Muscle layer of colon (tissue), 2 donors: Measurements from ENCODE around the gene RXRA.

Source experiments
- H3K27ac ChIP-seq: one replicate; pipeline ENCODE4 v1.7.0; 2013; ENCODE audit warnings: low read depth, mild to moderate bottlenecking, low read length, moderate library complexity
- H3K27me3 ChIP-seq, 2 donors: one replicate each; pipeline ENCODE4 v1.7.0; 2013; ENCODE audit warnings: low read length in 2 of 2, mild to moderate bottlenecking in 2 of 2; ENCODE audit not compliant: insufficient read depth in 2 of 2, control insufficient read depth in 1 of 2
- H3K36me3 ChIP-seq: one replicate; pipeline ENCODE4 v1.7.0; 2013; ENCODE audit warnings: mild to moderate bottlenecking, low read length; ENCODE audit not compliant: insufficient read depth
- H3K4me1 ChIP-seq: one replicate; pipeline ENCODE4 v1.7.0; 2013; ENCODE audit warnings: mild to moderate bottlenecking, low read length; ENCODE audit not compliant: insufficient read depth
- H3K4me3 ChIP-seq, 2 donors: one replicate each; pipeline ENCODE4 v1.7.0; 2013; ENCODE audit warnings: low read length in 2 of 2, low read depth in 1 of 2, mild to moderate bottlenecking in 1 of 2, moderate library complexity in 1 of 2
- H3K9ac ChIP-seq: one replicate; pipeline ENCODE4 v1.7.0; 2013; ENCODE audit warnings: low read length
- H3K9me3 ChIP-seq: one replicate; pipeline ENCODE4 v1.7.0; 2013; ENCODE audit warnings: mild to moderate bottlenecking, low read length
- donor health status: abdominal sarcoma.
- donor health status: Adenocarcinoma of cecum.

The RXRA gene

DNA sequence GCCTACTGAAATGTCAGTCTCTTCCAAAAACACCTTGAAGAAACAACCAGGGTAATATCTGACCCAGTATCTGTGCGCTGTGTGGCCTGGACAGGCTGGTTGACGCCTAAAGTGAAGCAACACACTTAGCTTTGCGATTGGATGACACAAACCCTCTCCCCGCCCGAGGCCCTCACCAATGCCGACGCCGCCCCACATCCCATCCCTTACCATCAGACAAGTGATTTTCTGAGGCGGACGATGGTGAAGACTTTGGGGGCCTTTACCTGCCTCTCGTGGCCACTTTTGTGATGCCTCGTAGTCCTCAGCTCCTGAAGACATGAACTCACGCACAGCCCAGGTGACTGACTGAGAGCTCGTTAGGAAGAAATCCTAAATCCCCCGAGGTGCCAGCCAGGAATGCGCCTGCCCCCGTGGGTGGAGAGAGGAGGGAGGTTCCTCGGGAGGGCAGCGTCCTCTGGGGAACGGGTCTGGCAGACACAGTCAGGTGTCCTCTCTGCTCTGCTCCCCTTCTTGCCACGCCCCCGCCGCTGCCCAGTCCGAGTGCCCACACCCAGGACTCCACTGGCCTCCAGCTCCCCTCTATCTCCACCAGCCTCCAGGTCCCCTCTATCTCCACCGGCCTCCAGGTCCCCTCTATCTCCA, 31.0 kb upstream of the RXRA start:
- Histone ChIP-seq H3K9me3 (no peaks in the 10 kb centered on the region), H3K4me3 (no peak overlapping the region), H3K27me3 (no peaks in the 10 kb centered on the region), H3K4me1 (no peaks in the 10 kb centered on the region), H3K9ac (no peak overlapping the region), H3K36me3 (no peaks in the 10 kb centered on the region), H3K27ac (no peak overlapping the region)

DNA sequence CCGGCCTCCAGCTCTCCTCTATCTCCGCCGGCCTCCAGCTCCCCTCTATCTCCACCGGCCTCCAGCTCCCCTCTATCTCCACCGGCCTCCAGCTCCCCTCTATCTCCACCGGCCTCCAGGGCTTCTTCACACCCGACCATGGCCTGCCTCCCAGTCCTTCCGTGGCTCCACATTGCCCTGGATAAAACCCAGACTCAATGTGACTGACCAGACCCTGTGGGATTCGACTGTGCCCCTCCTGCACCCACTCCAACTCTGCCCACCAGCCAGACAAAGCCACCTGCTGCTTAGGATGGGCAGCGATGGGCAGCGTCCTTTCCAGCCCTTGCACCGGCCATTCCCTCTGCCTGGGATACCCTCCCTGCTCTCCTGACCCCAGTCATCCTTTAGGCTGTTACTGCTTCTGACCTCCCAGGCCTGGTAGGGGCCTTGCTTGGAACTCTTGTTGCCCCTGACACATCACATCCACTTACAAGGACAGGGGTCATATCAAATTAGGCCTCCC, 30.5 kb upstream of the RXRA start:
- Histone ChIP-seq H3K4me1 (no peaks in the 10 kb centered on the region), H3K9me3 (no peaks in the 10 kb centered on the region), H3K4me3 (no peak overlapping the region), H3K27ac (no peak overlapping the region), H3K27me3 (no peaks in the 10 kb centered on the region), H3K36me3 (no peaks in the 10 kb centered on the region), H3K9ac (no peak overlapping the region)

DNA sequence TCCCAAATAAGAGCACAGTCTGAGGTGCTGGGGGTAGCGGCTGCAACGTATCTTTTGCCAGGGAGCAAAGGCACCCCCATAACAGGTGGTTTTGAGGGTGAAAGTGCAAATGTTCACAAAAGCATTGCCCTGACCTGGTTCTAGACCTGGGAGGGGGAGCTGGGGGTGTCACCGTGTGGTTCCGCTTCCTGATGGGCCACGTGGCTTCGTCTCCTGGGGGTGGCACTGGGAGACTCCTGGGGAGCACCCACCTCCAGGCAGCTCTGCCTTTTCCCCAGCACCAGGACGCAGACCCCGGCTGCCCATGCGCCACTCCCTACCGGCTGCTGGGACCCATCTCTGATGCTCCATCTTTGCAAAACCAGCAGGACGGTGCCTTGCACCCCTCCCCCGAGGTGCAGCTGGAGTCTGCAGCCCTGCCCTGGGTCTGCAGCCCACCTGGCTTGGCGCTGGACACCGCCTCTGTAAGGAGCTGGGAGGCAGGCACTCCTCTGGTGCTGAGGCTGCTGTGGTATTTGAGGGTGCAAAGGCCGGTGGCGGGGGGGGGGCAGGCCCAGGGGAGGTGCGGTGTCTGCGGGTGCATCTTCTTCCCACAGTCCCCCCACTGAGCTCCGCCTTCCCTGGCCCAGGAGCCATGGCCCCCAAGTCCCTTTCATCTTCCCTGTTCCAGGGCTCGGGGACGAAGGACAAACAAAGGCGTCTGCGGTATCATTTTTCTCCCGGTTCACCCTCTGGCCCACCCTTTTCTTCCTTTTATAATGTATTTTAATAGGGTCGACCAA, 29.8 kb upstream of the RXRA start:
- H3K4me1 ChIP-seq, result no peaks in the 10 kb centered on the region
- no peak overlapping the region for H3K27ac ChIP-seq
- H3K9ac ChIP-seq, result no peak overlapping the region
- no peaks in the 10 kb centered on the region for H3K36me3 ChIP-seq
- no peaks in the 10 kb centered on the region for H3K27me3 ChIP-seq
- H3K4me3 ChIP-seq, result no peak overlapping the region
- H3K9me3 ChIP-seq, result no peaks in the 10 kb centered on the region

DNA sequence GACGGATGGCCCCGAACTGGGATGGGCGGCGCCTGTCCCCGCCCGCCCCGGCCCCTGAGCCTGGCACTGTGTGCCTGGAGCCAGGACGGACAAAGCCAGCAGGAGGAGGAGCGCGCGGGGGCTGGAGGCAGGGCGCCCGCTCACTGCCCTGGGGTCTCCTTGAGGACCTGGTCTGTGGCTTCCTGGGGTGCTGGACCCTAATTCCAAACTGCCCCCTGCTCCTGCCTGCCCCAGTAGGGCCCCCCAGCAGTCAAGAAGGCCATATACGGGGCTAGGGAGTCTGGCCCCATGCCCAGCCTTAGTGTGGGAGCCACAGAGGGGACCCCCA, 29.2 kb upstream of the RXRA start:
- no peak overlapping the region for H3K9ac ChIP-seq
- no peaks in the 10 kb centered on the region for H3K36me3 ChIP-seq
- H3K4me3 ChIP-seq, result no peak overlapping the region
- H3K4me1 ChIP-seq, result no peaks in the 10 kb centered on the region
- H3K9me3 ChIP-seq, result no peaks in the 10 kb centered on the region
- H3K27ac ChIP-seq, result no peak overlapping the region
- no peaks in the 10 kb centered on the region for H3K27me3 ChIP-seq

DNA sequence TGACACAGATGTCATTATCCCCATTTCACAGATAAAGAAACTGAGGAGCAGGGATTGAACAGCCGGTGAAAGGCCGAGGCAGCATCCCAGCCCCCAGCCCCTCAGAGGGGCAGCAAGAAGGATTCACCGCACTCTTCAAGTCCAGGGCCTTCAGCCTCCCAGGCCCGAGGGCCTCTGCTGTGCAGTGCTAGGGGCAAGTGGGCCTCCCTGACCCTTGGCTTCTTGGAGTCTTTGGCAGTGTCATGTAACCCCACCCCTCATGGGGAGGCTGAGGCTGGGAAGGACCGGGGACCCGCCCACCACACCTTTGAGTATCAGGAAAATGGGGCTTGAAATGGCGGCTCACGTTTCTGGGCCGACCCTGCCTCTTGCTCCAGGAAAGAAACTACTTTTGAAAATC, 28.7 kb upstream of the RXRA start:
- Histone ChIP-seq H3K9ac (no peak overlapping the region), H3K27me3 (no peaks in the 10 kb centered on the region), H3K9me3 (no peaks in the 10 kb centered on the region), H3K4me3 (no peak overlapping the region), H3K27ac (no peak overlapping the region), H3K36me3 (no peaks in the 10 kb centered on the region), H3K4me1 (no peaks in the 10 kb centered on the region)

DNA sequence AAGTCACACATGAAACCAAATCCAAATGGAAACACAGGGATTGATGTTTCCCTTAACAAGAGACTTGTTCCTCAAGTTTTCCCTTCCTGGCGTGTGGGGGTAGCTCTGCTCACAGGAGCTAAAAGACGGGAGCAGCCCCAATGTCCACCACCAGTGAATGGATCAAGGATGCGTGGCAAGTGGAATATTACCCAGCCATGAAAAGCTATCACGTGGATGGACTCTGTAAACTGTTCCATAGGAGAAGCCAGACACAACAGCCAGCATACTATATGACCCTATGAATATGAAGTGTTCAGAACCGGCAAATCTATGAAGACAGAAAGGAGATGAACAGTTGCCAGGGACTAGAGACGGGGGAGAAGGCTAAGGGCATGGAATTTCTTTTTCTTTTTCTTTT, 28.3 kb upstream of the RXRA start:
- no peak overlapping the region for H3K4me3 ChIP-seq
- no peak overlapping the region for H3K27ac ChIP-seq
- H3K9me3 ChIP-seq, result no peaks in the 10 kb centered on the region
- H3K27me3 ChIP-seq, result no peaks in the 10 kb centered on the region
- H3K9ac ChIP-seq, result no peak overlapping the region
- no peaks in the 10 kb centered on the region for H3K4me1 ChIP-seq
- H3K36me3 ChIP-seq, result no peaks in the 10 kb centered on the region

DNA sequence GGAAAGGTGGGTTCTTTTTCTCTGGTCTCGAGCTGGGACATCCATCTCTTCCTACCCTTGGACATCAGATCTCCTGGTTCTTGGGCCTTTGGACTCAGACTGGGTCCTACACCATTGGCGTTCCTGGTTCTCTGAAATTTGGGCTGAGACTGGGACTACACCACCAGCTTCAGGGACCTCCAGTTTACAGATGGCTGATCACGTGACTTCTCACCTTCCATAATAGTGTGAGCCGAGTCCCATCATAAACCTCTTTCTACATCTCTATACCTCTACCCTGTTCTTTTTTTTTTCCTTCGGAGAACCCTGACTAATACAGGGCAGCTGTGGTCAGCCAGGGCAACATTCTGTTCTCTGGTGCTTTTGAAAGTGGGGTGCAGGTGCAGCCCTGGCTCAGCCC, 27.2 kb upstream of the RXRA start:
- H3K27ac ChIP-seq, result no peak overlapping the region
- no peak overlapping the region for H3K9ac ChIP-seq
- no peaks in the 10 kb centered on the region for H3K27me3 ChIP-seq
- no peak overlapping the region for H3K4me3 ChIP-seq
- H3K4me1 ChIP-seq, result no peaks in the 10 kb centered on the region
- H3K36me3 ChIP-seq, result no peaks in the 10 kb centered on the region
- no peaks in the 10 kb centered on the region for H3K9me3 ChIP-seq

DNA sequence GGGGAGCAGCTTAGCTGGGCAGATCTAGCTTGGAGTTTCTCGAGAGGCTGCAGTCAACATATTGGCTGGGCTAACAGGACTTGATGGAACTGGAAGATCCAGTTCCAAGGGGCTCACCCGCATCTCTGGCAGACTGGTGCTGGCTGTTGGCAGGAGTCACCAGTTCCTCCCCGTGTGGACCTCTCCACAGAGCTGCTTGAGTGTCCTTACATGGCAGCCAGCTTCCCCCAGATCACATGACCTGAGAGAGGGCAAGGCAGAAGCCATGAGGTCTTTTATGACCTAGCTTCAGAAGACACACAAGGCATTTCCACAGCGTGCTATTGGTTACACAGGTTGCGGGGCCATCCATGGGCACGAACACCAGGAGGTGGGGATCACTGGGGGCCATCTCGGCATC, 26.4 kb upstream of the RXRA start:
- H3K9me3 ChIP-seq, result no peaks in the 10 kb centered on the region
- H3K4me3 ChIP-seq, result no peak overlapping the region
- H3K36me3 ChIP-seq, result no peaks in the 10 kb centered on the region
- H3K27ac ChIP-seq, result no peak overlapping the region
- H3K4me1 ChIP-seq, result no peaks in the 10 kb centered on the region
- no peak overlapping the region for H3K9ac ChIP-seq
- H3K27me3 ChIP-seq, result no peaks in the 10 kb centered on the region

DNA sequence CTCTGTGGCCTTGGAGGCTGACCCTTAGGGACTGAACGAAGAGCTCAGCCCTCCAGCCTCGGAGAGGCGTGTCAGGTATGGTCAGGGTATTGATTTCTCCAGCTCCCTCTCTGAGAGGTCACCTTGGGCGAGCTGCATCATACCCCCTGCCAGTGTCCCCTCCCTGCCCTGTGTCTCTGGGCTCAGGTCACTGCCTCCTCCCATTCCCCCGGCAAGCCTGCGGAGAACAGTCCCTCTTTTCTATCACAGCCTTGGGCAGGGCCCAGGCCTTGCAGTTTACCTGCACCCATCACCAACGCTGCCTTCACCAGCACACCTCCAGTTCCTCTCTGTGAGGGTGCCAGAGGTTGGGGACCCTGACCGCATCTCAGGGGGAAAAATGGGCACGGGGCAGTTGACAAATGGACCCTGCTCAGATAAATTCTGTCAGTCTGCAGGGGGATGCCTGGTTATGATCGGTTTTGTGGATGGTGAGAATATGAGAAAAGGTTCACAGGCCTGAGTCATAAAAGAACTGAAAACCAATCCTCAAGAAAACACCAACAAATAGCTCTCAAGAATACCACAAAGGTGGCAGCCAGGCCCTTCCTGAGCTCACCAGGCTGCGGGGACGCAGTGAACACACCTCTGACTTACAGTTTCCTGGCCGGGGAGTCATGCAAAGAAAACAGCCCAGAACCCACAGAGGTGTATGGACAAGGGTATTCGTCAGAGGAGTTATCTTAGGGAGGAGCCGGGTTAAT, 24.7 kb upstream of the RXRA start:
- Histone ChIP-seq H3K9me3 (no peaks in the 10 kb centered on the region), H3K36me3 (no peaks in the 10 kb centered on the region), H3K4me1 (no peaks in the 10 kb centered on the region), H3K27ac (no peak overlapping the region), H3K4me3 (no peak overlapping the region), H3K9ac (no peak overlapping the region), H3K27me3 (no peaks in the 10 kb centered on the region)

DNA sequence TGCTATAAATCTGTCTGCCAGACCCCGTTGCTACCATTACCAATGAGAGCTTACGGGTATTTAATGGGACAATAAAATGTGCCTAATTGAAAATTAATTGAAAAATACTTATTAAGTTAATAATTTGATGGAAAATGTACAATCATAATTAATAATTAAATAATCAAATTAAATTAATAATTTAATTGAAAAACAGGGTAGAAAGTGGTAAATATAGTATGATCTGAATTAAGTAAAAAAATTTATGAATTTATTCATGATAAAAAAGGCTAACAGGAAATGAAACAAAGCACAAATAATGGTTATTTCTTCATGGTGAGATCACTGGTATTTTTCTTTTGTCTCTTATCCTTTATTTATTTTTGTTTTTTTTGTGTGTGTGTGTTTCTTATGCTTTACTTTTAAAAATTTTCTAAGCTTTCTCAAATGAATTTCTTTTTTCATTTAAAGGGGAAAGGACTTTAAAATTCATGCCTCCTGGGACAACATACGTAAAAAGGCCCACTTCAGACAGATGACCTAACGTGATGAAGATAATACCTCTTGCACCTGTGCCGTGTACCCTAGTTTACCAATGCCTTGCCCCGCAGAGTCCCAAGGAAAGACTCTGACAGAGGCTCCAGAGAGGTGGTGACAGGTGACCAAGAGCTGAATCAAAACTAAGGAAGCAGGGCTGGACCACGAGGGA, 24.0 kb upstream of the RXRA start:
- Histone ChIP-seq H3K4me3 (no peak overlapping the region), H3K36me3 (no peaks in the 10 kb centered on the region), H3K27ac (no peak overlapping the region), H3K9ac (no peak overlapping the region), H3K27me3 (no peaks in the 10 kb centered on the region), H3K9me3 (no peaks in the 10 kb centered on the region), H3K4me1 (no peaks in the 10 kb centered on the region)

DNA sequence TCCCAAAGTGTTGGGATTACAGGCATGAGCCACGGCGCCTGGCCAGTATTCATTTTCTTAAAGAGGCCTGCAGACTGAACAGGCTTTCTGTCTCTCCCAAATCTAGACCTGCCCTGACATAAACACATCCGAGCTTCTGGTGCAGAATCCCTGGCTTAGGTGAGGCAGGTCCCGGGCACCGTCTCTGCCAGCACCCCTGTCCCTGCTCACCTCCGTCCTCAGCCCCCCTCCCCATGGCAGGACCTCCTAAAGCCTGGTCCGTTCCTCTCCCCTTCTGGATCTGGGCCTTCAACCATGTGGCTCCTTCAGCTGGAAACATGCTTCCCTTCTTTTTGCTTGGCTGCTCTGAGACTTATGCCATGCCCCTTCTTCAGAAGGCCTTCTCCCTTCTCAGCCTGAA, 22.7 kb upstream of the RXRA start:
- H3K27me3 ChIP-seq, result no peaks in the 10 kb centered on the region
- H3K9me3 ChIP-seq, result no peaks in the 10 kb centered on the region
- no peaks in the 10 kb centered on the region for H3K36me3 ChIP-seq
- no peak overlapping the region for H3K4me3 ChIP-seq
- no peak overlapping the region for H3K27ac ChIP-seq
- H3K9ac ChIP-seq, result no peak overlapping the region
- H3K4me1 ChIP-seq, result no peaks in the 10 kb centered on the region
